OCI-LY1 (cell line): Measurements from ENCODE around the gene STAT5B.
"Not testable (repeated sequence)": the region's sequence is repeated elsewhere in the genome, so short reads cannot be mapped to it uniquely, and the experiment has no call there.

Experiments
- H2AFZ ChIP-seq: fragments of 200-600 bp; sonication (generic), shearing (Covaris generic); 2 replicates; pipeline ENCODE4 v1.6.0; 2014; ENCODE audit warnings: antibody characterized with exemption, mild to moderate bottlenecking, low read length
- H3F3A ChIP-seq: fragments of 200-600 bp; sonication (generic), shearing (Covaris generic); 2 replicates; pipeline ENCODE4 v1.6.0; 2014; ENCODE audit warnings: mild to moderate bottlenecking, antibody characterized with exemption, low read length, moderate library complexity; ENCODE audit not compliant: insufficient read depth
- H3K27ac ChIP-seq: fragments of 200-600 bp; sonication (generic); 2 replicates; pipeline ENCODE4 v1.5.1; 2014; ENCODE audit warnings: low read length, mixed run types, mild to moderate bottlenecking, low read depth; ENCODE audit not compliant: poor library complexity, severe bottlenecking
- H3K27me3 ChIP-seq: fragments of 200-600 bp; sonication (generic); 2 replicates; pipeline ENCODE4 v1.6.0; 2014; ENCODE audit warnings: antibody characterized with exemption, mild to moderate bottlenecking, low read length, moderate library complexity; ENCODE audit not compliant: insufficient read depth
- H3K36me3 ChIP-seq: fragments of 200-600 bp; sonication (generic); 2 replicates; pipeline ENCODE4 v1.6.1; 2014; ENCODE audit warnings: mild to moderate bottlenecking, antibody characterized with exemption, low read length, moderate library complexity, mixed read lengths; ENCODE audit not compliant: insufficient read depth
- H3K4me1 ChIP-seq: fragments of 200-600 bp; sonication (generic); 2 replicates; pipeline ENCODE4 v1.5.1; 2014; ENCODE audit warnings: mild to moderate bottlenecking, low read length, moderate library complexity; ENCODE audit not compliant: insufficient read depth, severe bottlenecking
- H3K4me2 ChIP-seq: fragments of 200-600 bp; sonication (generic), shearing (Covaris generic); 2 replicates; pipeline ENCODE4 v1.6.1; 2014; ENCODE audit warnings: low read length
- H3K4me3 ChIP-seq: fragments of 200-600 bp; sonication (generic); 2 replicates; pipeline ENCODE4 v1.5.1; 2014; ENCODE audit warnings: low read length, low read depth, mild to moderate bottlenecking, mixed read lengths; ENCODE audit not compliant: poor library complexity, severe bottlenecking
- H3K79me2 ChIP-seq: fragments of 200-600 bp; shearing (Covaris generic); 2 replicates; pipeline ENCODE4 v1.6.1; 2016; ENCODE audit warnings: mixed run types, low read length, mixed read lengths; ENCODE audit not compliant: insufficient read depth
- H3K9ac ChIP-seq: fragments of 200-600 bp; sonication (generic), shearing (Covaris generic); 2 replicates; pipeline ENCODE4 v1.6.1; 2014; ENCODE audit warnings: mild to moderate bottlenecking, low read length, mixed read lengths
- H3K9me2 ChIP-seq: fragments of 200-600 bp; sonication (generic), shearing (Covaris generic); 2 replicates; pipeline ENCODE4 v1.6.1; 2014; ENCODE audit warnings: low read depth, mild to moderate bottlenecking, low read length, mixed read lengths
- H3K9me3 ChIP-seq: fragments of 200-600 bp; shearing (Covaris generic); 2 replicates; pipeline ENCODE4 v1.6.1; 2014; ENCODE audit warnings: low read length, mixed read lengths
- H4K20me1 ChIP-seq: fragments of 200-600 bp; sonication (generic), shearing (Covaris generic); 2 replicates; pipeline ENCODE4 v1.6.0; 2016; ENCODE audit warnings: mild to moderate bottlenecking, low read length; ENCODE audit not compliant: insufficient read depth
- EZH2 ChIP-seq: fragments of 200-600 bp; sonication (generic), shearing (Covaris generic); IDR thresholded peaks from 2 replicates; pipeline ENCODE4 v1.8.0; 2017; ENCODE audit warnings: borderline replicate concordance, mixed run types, mild to moderate bottlenecking, antibody characterized with exemption, low read length, moderate library complexity, mixed read lengths
- TF ChIP-seq, protein P1 (sequence below): fragments of 200-600 bp; sonication (generic), shearing (Covaris generic); IDR thresholded peaks from 2 replicates; pipeline ENCODE4 v1.5.1; 2017; ENCODE audit warnings: mild to moderate bottlenecking, antibody characterized with exemption, low read length, moderate library complexity, mixed read lengths

The STAT5B gene

DNA sequence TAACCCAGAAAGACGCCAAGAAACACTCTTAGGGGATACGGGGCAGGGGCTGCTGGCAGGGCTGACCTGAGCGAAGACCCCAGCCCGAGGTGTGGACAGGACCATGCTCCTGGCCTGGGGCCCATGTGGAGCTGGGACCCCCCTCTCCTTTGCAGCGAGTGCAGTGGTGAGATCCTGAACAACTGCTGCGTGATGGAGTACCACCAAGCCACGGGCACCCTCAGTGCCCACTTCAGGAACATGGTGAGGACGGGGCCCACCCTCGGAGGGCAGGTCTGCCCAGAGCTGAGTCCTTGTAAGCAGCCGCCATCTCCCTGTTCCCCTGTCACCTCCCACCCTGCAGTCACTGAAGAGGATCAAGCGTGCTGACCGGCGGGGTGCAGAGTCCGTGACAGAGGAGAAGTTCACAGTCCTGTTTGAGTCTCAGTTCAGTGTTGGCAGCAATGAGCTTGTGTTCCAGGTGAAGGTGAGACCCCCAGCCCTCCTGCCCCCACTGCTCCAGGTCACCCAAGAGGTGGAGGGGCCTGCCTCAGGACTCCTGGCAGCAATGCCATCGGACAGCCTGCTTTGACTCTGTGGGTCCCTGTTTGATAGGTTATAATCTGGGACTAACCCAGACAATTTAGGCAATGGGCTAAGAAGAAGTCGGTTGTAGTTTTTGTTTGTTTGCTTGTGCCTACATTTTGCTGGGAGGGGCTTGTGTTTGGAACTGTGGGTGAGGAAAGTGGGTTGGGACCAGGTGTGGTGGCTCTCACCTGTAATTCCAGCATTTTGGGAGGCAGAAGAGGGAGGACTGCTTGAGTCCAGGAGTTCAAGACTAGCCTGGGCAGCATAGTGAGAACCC, 28.2 kb upstream of the STAT5B start:
- Histone ChIP-seq H4K20me1 (no peaks in the 10 kb centered on the region), H3K4me2 (no peak overlapping the region), H3K79me2 (no peaks in the 10 kb centered on the region), H3K9ac (no peak overlapping the region), H3K4me3 (no peak overlapping the region), H3K9me3 (no peaks in the 10 kb centered on the region), H2AFZ (no peak overlapping the region), H3K36me3 (no peaks in the 10 kb centered on the region), H3K27me3 (peaks cover 6% of the 10 kb centered on the region; the same call in 1 of the 2 replicates), H3K27ac (no peak overlapping the region), H3K4me1 (no peaks in the 10 kb centered on the region), H3F3A (no peaks in the 10 kb centered on the region), H3K9me2 (no peaks in the 10 kb centered on the region)
- TF ChIP-seq, protein P1, sequence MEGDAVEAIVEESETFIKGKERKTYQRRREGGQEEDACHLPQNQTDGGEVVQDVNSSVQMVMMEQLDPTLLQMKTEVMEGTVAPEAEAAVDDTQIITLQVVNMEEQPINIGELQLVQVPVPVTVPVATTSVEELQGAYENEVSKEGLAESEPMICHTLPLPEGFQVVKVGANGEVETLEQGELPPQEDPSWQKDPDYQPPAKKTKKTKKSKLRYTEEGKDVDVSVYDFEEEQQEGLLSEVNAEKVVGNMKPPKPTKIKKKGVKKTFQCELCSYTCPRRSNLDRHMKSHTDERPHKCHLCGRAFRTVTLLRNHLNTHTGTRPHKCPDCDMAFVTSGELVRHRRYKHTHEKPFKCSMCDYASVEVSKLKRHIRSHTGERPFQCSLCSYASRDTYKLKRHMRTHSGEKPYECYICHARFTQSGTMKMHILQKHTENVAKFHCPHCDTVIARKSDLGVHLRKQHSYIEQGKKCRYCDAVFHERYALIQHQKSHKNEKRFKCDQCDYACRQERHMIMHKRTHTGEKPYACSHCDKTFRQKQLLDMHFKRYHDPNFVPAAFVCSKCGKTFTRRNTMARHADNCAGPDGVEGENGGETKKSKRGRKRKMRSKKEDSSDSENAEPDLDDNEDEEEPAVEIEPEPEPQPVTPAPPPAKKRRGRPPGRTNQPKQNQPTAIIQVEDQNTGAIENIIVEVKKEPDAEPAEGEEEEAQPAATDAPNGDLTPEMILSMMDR = no peak
- TF ChIP-seq EZH2 = no peak

DNA sequence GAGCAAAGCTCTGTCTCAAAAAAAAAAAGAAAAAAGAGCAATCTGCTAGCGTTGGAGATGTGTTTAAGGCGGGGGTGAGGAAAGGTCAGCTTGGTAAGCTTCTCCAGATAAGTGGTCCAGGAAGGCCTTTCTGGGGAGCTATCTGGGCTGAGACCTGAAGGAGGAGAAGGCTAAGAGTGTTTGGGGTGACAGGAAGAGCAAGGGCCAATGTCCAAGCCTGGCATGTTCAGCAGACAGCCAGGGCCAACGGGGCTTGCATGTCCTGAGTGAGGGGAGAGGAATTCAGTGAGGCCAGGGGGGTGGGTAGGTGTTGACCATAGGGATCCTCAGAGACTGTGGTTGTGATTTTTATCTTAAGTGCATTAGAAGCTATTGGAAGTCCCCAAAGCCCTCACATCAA, 27.5 kb upstream of the STAT5B start:
- Histone ChIP-seq H3K4me3 (no peak overlapping the region), H3K36me3 (no peaks in the 10 kb centered on the region), H3K27me3 (peaks cover 6% of the 10 kb centered on the region; the same call in 1 of the 2 replicates), H3K4me1 (no peaks in the 10 kb centered on the region), H3K4me2 (no peak overlapping the region), H4K20me1 (no peaks in the 10 kb centered on the region), H3K9me3 (no peaks in the 10 kb centered on the region), H3K9me2 (no peaks in the 10 kb centered on the region), H3K9ac (no peak overlapping the region), H3K79me2 (no peaks in the 10 kb centered on the region), H3F3A (no peaks in the 10 kb centered on the region), H2AFZ (no peak overlapping the region), H3K27ac (no peak overlapping the region)
- TF ChIP-seq, protein P1 = no peak
- TF ChIP-seq EZH2 = no peak

DNA sequence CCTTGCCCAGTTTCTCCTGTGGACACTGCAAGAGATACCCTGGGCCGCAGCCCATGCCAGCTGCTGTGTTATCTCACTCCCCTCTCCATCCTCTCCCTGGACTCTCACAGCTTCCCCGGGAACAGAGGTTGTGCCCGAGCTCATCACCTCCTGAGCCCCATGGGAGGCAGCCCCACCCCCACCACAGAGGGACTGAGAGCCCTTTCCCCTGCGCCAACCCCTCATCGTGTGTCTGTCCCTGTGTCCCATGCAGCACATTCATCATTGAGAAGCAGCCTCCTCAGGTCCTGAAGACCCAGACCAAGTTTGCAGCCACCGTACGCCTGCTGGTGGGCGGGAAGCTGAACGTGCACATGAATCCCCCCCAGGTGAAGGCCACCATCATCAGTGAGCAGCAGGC, 24.8 kb upstream of the STAT5B start:
- Histone ChIP-seq H3K27me3 (peaks cover 6% of the 10 kb centered on the region; the same call in 1 of the 2 replicates), H3K79me2 (no peaks in the 10 kb centered on the region), H3K9ac (no peak overlapping the region), H3K27ac (no peak overlapping the region), H3K36me3 (no peaks in the 10 kb centered on the region), H3K4me1 (no peaks in the 10 kb centered on the region), H3K9me2 (no peaks in the 10 kb centered on the region), H3K9me3 (no peaks in the 10 kb centered on the region), H3K4me3 (no peak overlapping the region), H2AFZ (no peak overlapping the region), H3F3A (no peaks in the 10 kb centered on the region), H3K4me2 (no peak overlapping the region), H4K20me1 (no peaks in the 10 kb centered on the region)
- TF ChIP-seq, protein P1 = no peak

DNA sequence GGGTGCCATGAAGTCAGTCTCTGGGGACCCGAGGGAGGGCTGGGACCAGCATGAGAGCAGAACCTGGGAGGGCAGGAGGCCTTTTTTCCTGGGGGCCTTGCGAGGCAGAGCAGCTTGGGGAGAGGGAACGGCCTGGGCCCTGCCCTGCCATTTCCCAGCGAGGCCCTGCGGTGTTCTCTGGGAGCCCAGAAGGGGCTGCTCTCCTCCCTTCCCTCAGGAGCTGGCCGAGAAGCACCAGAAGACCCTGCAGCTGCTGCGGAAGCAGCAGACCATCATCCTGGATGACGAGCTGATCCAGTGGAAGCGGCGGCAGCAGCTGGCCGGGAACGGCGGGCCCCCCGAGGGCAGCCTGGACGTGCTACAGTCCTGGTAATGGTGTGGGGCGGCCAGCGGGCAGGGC, 23.7 kb upstream of the STAT5B start:
- not testable (repeated sequence) for H4K20me1 ChIP-seq, H3K79me2 ChIP-seq, H3F3A ChIP-seq, H3K36me3 ChIP-seq, H3K4me1 ChIP-seq, H3K9ac ChIP-seq, H2AFZ ChIP-seq, H3K4me2 ChIP-seq, H3K4me3 ChIP-seq, H3K9me2 ChIP-seq, H3K9me3 ChIP-seq, H3K27me3 ChIP-seq, H3K27ac ChIP-seq

DNA sequence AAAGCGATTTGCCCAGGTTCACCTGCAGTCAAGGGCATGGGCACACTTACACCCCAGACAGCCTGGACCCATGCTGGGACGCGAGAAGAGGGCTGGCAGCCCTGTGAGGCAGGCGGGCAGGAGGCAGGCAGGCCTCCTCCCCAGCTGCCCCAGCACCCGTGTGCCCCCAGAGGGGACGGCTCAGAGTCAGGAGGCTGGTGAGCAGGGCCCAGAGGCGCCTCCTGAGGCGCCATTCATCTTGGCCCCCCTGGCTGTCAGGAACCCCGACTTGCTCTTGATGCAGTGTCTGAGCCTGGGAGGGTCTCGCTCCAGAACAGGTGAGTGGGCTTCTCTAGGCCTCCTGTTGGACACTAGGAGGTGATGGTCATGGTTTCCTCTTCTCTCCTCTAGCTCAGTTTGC, 23.2 kb upstream of the STAT5B start:
- H3K4me3 ChIP-seq, H4K20me1 ChIP-seq, H3K27me3 ChIP-seq, H3F3A ChIP-seq, H3K9me3 ChIP-seq, H3K27ac ChIP-seq, H2AFZ ChIP-seq, H3K9me2 ChIP-seq, H3K4me1 ChIP-seq, H3K36me3 ChIP-seq, H3K79me2 ChIP-seq, H3K9ac ChIP-seq, H3K4me2 ChIP-seq: not testable (repeated sequence)
